HEK293 (cell line): ENCODE data around the gene LHX4.

Experiments
- CTCF ChIA-PET: fragments of 350-600 bp; formaldehyde crosslinking; extraction: SDS; loops from one replicate; lab custom pipeline; 2021; ENCODE audit warnings: antibody characterized with exemption; lab: Yijun Ruan, JAX
- POLR2A ChIA-PET: fragments of 300-600 bp; formaldehyde crosslinking; extraction: SDS; loops from one replicate; lab custom pipeline; 2020; ENCODE audit warnings: antibody characterized with exemption, inconsistent platforms; lab: Yijun Ruan, JAX
- H3K27ac ChIP-seq: fragments of 200-500 bp; sonication (Bioruptor generic); 2 replicates; pipeline ENCODE4 v1.5.1; 2014; ENCODE audit warnings: low read depth, low read length, control low read depth, inconsistent platforms; ENCODE audit errors: extremely low read depth
- H3K36me3 ChIP-seq, 2 experiments: fragments of 200-500 bp in 1 of 2; sonication (Bioruptor generic) in 1 of 2; 1 replicate in 1 of 2; 2 replicates in 1 of 2; pipeline ENCODE4 v1.5.1; 2014 to 2017; ENCODE audit warnings: inconsistent platforms in 2 of 2, low read length in 2 of 2; ENCODE audit not compliant: control insufficient read depth in 2 of 2, insufficient read depth in 1 of 2
- H3K4me1 ChIP-seq: fragments of 200-500 bp; sonication (Bioruptor generic); 2 replicates; pipeline ENCODE4 v1.5.1; 2014; ENCODE audit warnings: mild to moderate bottlenecking, low read length, inconsistent platforms; ENCODE audit not compliant: control insufficient read depth, insufficient read depth
- H3K4me3 ChIP-seq: 2 replicates; pipeline ENCODE4 v1.5.1; 2011; ENCODE audit warnings: low read depth, mild to moderate bottlenecking, control low read depth, low read length, moderate library complexity
- H3K9me3 ChIP-seq: fragments of 200-500 bp; sonication (Bioruptor generic); 2 replicates; pipeline ENCODE4 v1.5.1; 2014; ENCODE audit warnings: low read depth, low read length, inconsistent platforms; ENCODE audit not compliant: control insufficient read depth, insufficient read depth
- GLI2 ChIP-seq: fragments of 450-650 bp; formaldehyde crosslinking; IDR thresholded peaks from 2 replicates; pipeline ENCODE4; 2017; ENCODE audit warnings: missing biosample characterization, missing genetic modification characterization, low read depth, borderline replicate concordance
- OSR2 ChIP-seq: fragments of 450-650 bp; formaldehyde crosslinking; IDR thresholded peaks from 2 replicates; pipeline ENCODE4 v1.5.1; 2016; ENCODE audit warnings: missing biosample characterization, missing genetic modification characterization
- SETDB1 ChIP-seq: IDR thresholded peaks from one replicate; pipeline ENCODE4 v1.6.1; 2017; ENCODE audit warnings: mild to moderate bottlenecking, low read length, moderate library complexity, mixed read lengths; ENCODE audit not compliant: insufficient read length
- SP2 ChIP-seq: fragments of 450-650 bp; formaldehyde crosslinking; IDR thresholded peaks from 2 replicates; pipeline ENCODE4 v1.5.1; 2016; ENCODE audit warnings: missing biosample characterization, missing genetic modification characterization
- TRIM28 ChIP-seq: IDR thresholded peaks from 2 replicates; pipeline ENCODE4 v1.6.1; 2011; ENCODE audit warnings: low read length, control low read depth, borderline replicate concordance
- WT1 ChIP-seq: fragments of 450-650 bp; formaldehyde crosslinking; IDR thresholded peaks from 2 replicates; pipeline ENCODE4 v1.5.1; 2016; ENCODE audit warnings: missing biosample characterization, missing genetic modification characterization
- ZBTB1 ChIP-seq: fragments of 450-650 bp; formaldehyde crosslinking; IDR thresholded peaks from 2 replicates; pipeline ENCODE4 v1.5.1; 2016; ENCODE audit warnings: missing biosample characterization, missing genetic modification characterization
- ZBTB17 ChIP-seq: fragments of 450-650 bp; formaldehyde crosslinking; IDR thresholded peaks from 2 replicates; pipeline ENCODE4 v1.5.1; 2016; ENCODE audit warnings: missing biosample characterization, missing genetic modification characterization
- ZFP37 ChIP-seq: fragments of 450-650 bp; formaldehyde crosslinking; IDR thresholded peaks from 2 replicates; pipeline ENCODE4 v1.5.1; 2016; ENCODE audit warnings: missing biosample characterization, missing genetic modification characterization
- ZFP69B ChIP-seq: fragments of 450-650 bp; formaldehyde crosslinking; IDR thresholded peaks from 2 replicates; pipeline ENCODE4 v1.5.1; 2016; ENCODE audit warnings: missing biosample characterization, missing genetic modification characterization
- ZNF121 ChIP-seq: fragments of 450-650 bp; formaldehyde crosslinking; IDR thresholded peaks from 2 replicates; pipeline ENCODE4 v1.5.1; 2016; ENCODE audit warnings: missing biosample characterization, missing genetic modification characterization
- ZNF560 ChIP-seq: fragments of 450-650 bp; formaldehyde crosslinking; IDR thresholded peaks from 2 replicates; pipeline ENCODE4 v1.5.1; 2017; ENCODE audit warnings: missing biosample characterization, missing genetic modification characterization, borderline replicate concordance
- ZNF624 ChIP-seq: fragments of 450-650 bp; formaldehyde crosslinking; IDR thresholded peaks from 2 replicates; pipeline ENCODE4 v1.5.1; 2017; ENCODE audit warnings: missing biosample characterization, missing genetic modification characterization
- ZNF654 ChIP-seq: fragments of 450-650 bp; formaldehyde crosslinking; IDR thresholded peaks from 2 replicates; pipeline ENCODE4 v1.5.1; 2016; ENCODE audit warnings: low read depth, missing biosample characterization, missing genetic modification characterization
- TF ChIP-seq, protein P1 (sequence below): fragments of 450-650 bp; formaldehyde crosslinking; conservative IDR thresholded peaks from 2 replicates; pipeline ENCODE4 v1.5.1; 2016; ENCODE audit warnings: low read depth, missing biosample characterization, missing genetic modification characterization
- TF ChIP-seq, protein P2 (sequence below): fragments of 450-650 bp; formaldehyde crosslinking; IDR thresholded peaks from 2 replicates; pipeline ENCODE4 v1.5.1; 2016; ENCODE audit warnings: missing biosample characterization, missing genetic modification characterization
- TF ChIP-seq, protein P3 (sequence below): fragments of 450-650 bp; formaldehyde crosslinking; IDR thresholded peaks from 2 replicates; pipeline ENCODE4 v1.5.1; 2016; ENCODE audit warnings: missing biosample characterization, missing genetic modification characterization
- TF ChIP-seq, protein P4 (sequence below): fragments of 450-650 bp; formaldehyde crosslinking; IDR thresholded peaks from 2 replicates; pipeline ENCODE4 v1.5.1; 2017; ENCODE audit warnings: missing biosample characterization, missing genetic modification characterization
- TF ChIP-seq, protein P5 (sequence below): IDR thresholded peaks from 2 replicates; pipeline ENCODE4 v1.6.1; 2011; ENCODE audit warnings: mild to moderate bottlenecking, low read depth, low read length, borderline replicate concordance

Gene LHX4

DNA sequence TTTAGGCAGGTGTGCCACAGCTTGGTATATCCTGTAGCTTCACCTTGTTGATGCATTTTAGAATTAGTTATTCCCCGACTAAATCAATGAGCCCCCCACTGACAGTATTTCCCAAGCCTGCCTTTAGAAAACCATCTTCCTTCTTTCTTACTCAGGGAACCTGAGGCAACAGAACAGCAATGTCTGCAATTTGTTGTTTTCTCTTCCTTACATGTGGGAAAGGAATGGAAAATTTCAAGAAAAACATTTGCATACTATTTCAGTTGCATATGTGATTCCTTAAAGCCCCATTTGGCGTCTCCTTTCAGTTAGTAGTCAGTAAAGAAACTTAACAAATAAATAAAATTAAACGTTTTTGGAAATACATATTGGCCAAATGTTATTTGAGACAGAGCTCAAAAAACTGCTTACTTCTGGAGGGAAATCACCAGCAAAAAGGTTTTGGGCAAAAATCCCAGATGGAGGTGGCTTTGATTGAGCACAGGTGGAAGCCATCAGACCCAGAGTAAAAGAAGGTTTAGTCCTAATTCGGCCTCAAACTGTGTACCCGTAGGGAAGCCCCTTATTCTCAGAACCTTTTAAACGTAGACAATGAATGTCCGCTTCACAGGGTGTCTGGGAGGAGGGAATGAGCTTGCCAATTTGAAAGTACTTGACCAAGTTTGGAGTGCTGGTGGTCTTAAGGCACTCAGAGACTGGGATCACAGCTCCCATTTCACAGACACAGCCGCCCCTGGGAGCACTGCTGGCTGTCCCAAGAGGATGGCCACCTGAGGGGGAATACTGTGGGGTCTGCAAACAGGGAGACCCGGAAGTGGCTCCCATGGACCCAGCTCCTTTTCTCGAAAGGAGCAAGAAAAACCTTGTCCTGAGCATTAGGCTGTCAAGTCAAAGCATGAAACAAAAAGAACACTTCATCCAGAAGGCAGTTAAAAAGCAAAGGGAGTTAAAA, 9.4 kb downstream of the LHX4 start:
- POLR2A ChIA-PET, result interaction anchor here (0.6 to 1.0 kb wide), 2 partner anchors 8 to 44 kb away, joined by 5 to 6 read pairs; partner anchors contain the start of gene LHX4
- H3K4me3 ChIP-seq, result no peak overlapping the region
- TF ChIP-seq SETDB1, result no peak
- no peak for TF ChIP-seq WT1
- TF ChIP-seq, all 188 proteins: peak for 0
- Histone ChIP-seq H3K27ac (no peak overlapping the region), H3K9me3 (no peaks in the 10 kb centered on the region), H3K4me1 (no peaks in the 10 kb centered on the region), H3K36me3 (no peaks in the 10 kb centered on the region)
- CTCF ChIA-PET, result interaction anchor here (0.6 to 4.3 kb wide), 5 partner anchors 13 to 210 kb away, joined by 3 to 23 read pairs (median 4); no protein-coding TSS in a partner anchor

DNA sequence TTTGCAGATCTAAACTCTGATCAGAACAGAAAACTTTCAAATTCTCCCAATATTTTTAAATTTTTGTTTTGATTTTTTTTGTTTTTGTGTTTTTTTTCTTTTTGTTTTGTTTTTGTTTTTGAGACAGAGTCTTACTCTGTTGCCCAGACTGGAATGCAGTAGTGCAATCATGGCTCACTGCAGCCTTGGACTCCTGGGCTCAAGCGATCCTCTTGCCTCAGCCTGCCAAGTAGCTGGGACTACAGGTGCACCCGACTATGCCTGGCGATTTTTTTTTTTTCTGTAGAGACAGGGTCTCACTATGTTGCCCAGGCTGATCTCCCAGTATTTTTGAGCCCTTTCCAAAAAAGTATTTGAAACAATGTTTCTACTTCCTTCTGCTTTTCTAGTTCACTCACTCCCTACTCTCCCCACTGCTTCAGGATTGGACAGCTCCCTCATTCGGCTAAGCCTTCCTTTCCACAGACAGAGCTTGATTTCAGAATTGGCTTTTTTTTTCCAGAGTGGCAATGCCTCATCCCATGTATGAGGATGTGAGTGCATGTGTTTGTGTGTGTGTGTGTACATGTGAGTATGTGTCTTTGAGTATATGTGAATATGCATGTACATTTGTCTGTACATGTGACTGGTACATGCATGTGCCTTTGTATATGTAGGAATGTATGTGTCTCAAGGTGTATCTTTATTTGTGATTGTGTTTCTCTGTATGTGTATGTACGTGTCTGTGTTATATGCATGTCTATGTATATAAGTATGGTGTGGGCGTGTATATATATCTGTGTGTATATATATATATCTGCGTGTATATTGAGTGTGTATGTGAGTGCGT, 11.9 kb downstream of the LHX4 start:
- ChIA-PET POLR2A (no interaction called here), CTCF (interaction anchor here (0.5 to 4.3 kb wide), 6 partner anchors 10 to 427 kb away, joined by 4 to 23 read pairs (median 5); no protein-coding TSS in a partner anchor)
- no peaks in the 10 kb centered on the region for H3K36me3 ChIP-seq
- H3K4me3 ChIP-seq, result no peak overlapping the region
- no peak overlapping the region for H3K27ac ChIP-seq
- no peaks in the 10 kb centered on the region for H3K4me1 ChIP-seq
- TF ChIP-seq, protein P1, sequence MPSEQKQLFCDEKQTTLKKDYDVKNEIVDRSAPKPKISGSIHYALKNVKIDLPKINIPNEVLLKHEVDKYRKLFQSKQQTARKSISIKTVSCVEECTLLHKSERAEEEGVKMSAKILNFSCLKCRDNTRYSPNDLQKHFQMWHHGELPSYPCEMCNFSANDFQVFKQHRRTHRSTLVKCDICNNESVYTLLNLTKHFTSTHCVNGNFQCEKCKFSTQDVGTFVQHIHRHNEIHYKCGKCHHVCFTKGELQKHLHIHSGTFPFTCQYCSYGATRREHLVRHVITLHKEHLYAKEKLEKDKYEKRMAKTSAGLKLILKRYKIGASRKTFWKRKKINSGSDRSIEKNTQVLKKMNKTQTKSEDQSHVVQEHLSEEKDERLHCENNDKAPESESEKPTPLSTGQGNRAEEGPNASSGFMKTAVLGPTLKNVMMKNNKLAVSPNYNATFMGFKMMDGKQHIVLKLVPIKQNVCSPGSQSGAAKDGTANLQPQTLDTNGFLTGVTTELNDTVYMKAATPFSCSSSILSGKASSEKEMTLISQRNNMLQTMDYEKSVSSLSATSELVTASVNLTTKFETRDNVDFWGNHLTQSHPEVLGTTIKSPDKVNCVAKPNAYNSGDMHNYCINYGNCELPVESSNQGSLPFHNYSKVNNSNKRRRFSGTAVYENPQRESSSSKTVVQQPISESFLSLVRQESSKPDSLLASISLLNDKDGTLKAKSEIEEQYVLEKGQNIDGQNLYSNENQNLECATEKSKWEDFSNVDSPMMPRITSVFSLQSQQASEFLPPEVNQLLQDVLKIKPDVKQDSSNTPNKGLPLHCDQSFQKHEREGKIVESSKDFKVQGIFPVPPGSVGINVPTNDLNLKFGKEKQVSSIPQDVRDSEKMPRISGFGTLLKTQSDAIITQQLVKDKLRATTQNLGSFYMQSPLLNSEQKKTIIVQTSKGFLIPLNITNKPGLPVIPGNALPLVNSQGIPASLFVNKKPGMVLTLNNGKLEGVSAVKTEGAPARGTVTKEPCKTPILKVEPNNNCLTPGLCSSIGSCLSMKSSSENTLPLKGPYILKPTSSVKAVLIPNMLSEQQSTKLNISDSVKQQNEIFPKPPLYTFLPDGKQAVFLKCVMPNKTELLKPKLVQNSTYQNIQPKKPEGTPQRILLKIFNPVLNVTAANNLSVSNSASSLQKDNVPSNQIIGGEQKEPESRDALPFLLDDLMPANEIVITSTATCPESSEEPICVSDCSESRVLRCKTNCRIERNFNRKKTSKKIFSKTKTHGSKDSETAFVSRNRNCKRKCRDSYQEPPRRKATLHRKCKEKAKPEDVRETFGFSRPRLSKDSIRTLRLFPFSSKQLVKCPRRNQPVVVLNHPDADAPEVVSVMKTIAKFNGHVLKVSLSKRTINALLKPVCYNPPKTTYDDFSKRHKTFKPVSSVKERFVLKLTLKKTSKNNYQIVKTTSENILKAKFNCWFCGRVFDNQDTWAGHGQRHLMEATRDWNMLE (tag by site-specific recombination), result no peak
- TF ChIP-seq, protein P2, sequence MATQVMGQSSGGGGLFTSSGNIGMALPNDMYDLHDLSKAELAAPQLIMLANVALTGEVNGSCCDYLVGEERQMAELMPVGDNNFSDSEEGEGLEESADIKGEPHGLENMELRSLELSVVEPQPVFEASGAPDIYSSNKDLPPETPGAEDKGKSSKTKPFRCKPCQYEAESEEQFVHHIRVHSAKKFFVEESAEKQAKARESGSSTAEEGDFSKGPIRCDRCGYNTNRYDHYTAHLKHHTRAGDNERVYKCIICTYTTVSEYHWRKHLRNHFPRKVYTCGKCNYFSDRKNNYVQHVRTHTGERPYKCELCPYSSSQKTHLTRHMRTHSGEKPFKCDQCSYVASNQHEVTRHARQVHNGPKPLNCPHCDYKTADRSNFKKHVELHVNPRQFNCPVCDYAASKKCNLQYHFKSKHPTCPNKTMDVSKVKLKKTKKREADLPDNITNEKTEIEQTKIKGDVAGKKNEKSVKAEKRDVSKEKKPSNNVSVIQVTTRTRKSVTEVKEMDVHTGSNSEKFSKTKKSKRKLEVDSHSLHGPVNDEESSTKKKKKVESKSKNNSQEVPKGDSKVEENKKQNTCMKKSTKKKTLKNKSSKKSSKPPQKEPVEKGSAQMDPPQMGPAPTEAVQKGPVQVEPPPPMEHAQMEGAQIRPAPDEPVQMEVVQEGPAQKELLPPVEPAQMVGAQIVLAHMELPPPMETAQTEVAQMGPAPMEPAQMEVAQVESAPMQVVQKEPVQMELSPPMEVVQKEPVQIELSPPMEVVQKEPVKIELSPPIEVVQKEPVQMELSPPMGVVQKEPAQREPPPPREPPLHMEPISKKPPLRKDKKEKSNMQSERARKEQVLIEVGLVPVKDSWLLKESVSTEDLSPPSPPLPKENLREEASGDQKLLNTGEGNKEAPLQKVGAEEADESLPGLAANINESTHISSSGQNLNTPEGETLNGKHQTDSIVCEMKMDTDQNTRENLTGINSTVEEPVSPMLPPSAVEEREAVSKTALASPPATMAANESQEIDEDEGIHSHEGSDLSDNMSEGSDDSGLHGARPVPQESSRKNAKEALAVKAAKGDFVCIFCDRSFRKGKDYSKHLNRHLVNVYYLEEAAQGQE (tag by site-specific recombination), result peak; percentile 97
- TF ChIP-seq ZNF560 (tag by site-specific recombination) (no peak), ZNF624 (tag by site-specific recombination) (no peak), ZBTB1 (no peak), ZNF654 (tag by site-specific recombination) (no peak), ZFP37 (tag by site-specific recombination) (no peak), ZNF121 (tag by site-specific recombination) (peak; percentile 88), OSR2 (tag by site-specific recombination) (no peak), ZFP69B (tag by site-specific recombination) (no peak), SP2 (no peak), ZBTB17 (tag by site-specific recombination) (peak; percentile 35; the same call in 1 of the 2 replicates), TRIM28 (no peak), GLI2 (no peak)
- TF ChIP-seq, protein P3, sequence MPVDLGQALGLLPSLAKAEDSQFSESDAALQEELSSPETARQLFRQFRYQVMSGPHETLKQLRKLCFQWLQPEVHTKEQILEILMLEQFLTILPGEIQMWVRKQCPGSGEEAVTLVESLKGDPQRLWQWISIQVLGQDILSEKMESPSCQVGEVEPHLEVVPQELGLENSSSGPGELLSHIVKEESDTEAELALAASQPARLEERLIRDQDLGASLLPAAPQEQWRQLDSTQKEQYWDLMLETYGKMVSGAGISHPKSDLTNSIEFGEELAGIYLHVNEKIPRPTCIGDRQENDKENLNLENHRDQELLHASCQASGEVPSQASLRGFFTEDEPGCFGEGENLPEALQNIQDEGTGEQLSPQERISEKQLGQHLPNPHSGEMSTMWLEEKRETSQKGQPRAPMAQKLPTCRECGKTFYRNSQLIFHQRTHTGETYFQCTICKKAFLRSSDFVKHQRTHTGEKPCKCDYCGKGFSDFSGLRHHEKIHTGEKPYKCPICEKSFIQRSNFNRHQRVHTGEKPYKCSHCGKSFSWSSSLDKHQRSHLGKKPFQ, result no peak
- TF ChIP-seq, protein P4, sequence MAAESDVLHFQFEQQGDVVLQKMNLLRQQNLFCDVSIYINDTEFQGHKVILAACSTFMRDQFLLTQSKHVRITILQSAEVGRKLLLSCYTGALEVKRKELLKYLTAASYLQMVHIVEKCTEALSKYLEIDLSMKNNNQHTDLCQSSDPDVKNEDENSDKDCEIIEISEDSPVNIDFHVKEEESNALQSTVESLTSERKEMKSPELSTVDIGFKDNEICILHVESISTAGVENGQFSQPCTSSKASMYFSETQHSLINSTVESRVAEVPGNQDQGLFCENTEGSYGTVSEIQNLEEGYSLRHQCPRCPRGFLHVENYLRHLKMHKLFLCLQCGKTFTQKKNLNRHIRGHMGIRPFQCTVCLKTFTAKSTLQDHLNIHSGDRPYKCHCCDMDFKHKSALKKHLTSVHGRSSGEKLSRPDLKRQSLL (tag by site-specific recombination), result no peak
- TF ChIP-seq, protein P5, sequence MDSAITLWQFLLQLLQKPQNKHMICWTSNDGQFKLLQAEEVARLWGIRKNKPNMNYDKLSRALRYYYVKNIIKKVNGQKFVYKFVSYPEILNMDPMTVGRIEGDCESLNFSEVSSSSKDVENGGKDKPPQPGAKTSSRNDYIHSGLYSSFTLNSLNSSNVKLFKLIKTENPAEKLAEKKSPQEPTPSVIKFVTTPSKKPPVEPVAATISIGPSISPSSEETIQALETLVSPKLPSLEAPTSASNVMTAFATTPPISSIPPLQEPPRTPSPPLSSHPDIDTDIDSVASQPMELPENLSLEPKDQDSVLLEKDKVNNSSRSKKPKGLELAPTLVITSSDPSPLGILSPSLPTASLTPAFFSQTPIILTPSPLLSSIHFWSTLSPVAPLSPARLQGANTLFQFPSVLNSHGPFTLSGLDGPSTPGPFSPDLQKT, result no peak
- TF ChIP-seq, all 188 proteins: peak for 3
- H3K9me3 ChIP-seq, result no peaks in the 10 kb centered on the region
